Ascending aorta (tissue), 2 donors: ENCODE results near the gene HIBADH. TPM values are rescaled to one million over a fixed set of nuclear protein-coding genes. Genes with fewer than 3 reads are reported as not detected.

Experiments used
- DNase-seq, 2 donors: peaks; one replicate each; pipeline ENCODE4 v3.0.0-alpha.2; 2019; ENCODE audit warnings: low spot score in 2 of 2
- H3K27ac ChIP-seq, 2 donors: fragments of 200-600 bp; sonication (generic); one replicate each; pipeline ENCODE4 v1.5.1; 2016 to 2017; ENCODE audit warnings: mild to moderate bottlenecking in 1 of 2
- H3K27me3 ChIP-seq: fragments of 200-600 bp; sonication (generic); one replicate; pipeline ENCODE4 v1.5.1; 2017
- H3K36me3 ChIP-seq, 2 donors: fragments of 200-600 bp; sonication (generic); one replicate each; pipeline ENCODE4 v1.5.1; 2016
- H3K4me1 ChIP-seq, 2 donors: fragments of 200-600 bp; sonication (generic); one replicate each; pipeline ENCODE4 v1.5.1; 2016 to 2017; ENCODE audit warnings: mild to moderate bottlenecking in 1 of 2
- H3K4me3 ChIP-seq, 2 donors: fragments of 200-600 bp; sonication (generic); one replicate each; pipeline ENCODE4 v1.5.1; 2016 to 2017; ENCODE audit warnings: mild to moderate bottlenecking in 1 of 2
- H3K9me3 ChIP-seq, 2 donors: fragments of 200-600 bp; sonication (generic); one replicate each; pipeline ENCODE4 v1.5.1; 2016
- intact Hi-C: fragments of 100-400 bp; cut with DNase I; formaldehyde crosslinking; loops from one replicate; pipeline ENCODE4 v1.15.1; 2023
- total RNA-seq: library from RNA; depleted of rRNA; stranded (reverse); fragments of >200 nt; gene quantifications from one replicate; pipeline ENCODE4 v1.1.0, GENCODE V29; 2016
- TF ChIP-seq, protein P1 (sequence below), 3 experiments: fragments of 200-600 bp in 2 of 3; fragments of 450-650 bp in 1 of 3; sonication (generic) in 2 of 3; IDR thresholded peaks; one replicate each; pipeline ENCODE4 v1.5.1; 2016 to 2019; ENCODE audit warnings: antibody characterized with exemption in 3 of 3, mild to moderate bottlenecking in 1 of 3, moderate library complexity in 1 of 3

HIBADH gene
- total RNA-seq, 1 donor from 2014 or later, result 10.6 TPM

DNA sequence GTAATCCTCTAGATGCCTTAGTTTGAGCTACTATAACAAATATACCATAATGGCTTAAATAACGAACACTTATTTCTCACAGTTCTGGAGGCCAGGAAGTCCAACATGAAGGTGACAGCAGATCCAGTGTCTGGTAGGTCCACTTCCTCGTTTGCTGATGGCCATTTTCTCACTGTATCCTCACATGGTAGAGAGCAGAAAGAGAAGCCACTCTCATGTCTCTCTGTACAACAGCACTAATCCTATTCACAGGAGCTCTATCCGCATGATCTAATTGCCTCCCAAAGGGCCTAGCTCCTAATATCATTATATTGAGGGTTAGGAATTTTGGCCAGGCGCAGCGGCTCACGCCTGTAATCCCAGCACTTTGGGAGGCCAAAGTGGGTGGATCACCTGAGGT lies 10.2 kb downstream of the HIBADH start:
- DNase-seq, result no peak
- Histone ChIP-seq H3K27ac (no peak overlapping the region), H3K9me3 (no peaks in the 10 kb centered on the region), H3K4me1 (no peaks in the 10 kb centered on the region), H3K4me3 (no peak overlapping the region), H3K36me3 (peaks cover 0 to 7% of the 10 kb centered on the region in 2 donors), H3K27me3 (no peaks in the 10 kb centered on the region)
- TF ChIP-seq, protein P1, sequence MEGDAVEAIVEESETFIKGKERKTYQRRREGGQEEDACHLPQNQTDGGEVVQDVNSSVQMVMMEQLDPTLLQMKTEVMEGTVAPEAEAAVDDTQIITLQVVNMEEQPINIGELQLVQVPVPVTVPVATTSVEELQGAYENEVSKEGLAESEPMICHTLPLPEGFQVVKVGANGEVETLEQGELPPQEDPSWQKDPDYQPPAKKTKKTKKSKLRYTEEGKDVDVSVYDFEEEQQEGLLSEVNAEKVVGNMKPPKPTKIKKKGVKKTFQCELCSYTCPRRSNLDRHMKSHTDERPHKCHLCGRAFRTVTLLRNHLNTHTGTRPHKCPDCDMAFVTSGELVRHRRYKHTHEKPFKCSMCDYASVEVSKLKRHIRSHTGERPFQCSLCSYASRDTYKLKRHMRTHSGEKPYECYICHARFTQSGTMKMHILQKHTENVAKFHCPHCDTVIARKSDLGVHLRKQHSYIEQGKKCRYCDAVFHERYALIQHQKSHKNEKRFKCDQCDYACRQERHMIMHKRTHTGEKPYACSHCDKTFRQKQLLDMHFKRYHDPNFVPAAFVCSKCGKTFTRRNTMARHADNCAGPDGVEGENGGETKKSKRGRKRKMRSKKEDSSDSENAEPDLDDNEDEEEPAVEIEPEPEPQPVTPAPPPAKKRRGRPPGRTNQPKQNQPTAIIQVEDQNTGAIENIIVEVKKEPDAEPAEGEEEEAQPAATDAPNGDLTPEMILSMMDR (IDR thresholded peaks at IDR 0.05), result no peak
- intact Hi-C loops, result no loop called here

DNA sequence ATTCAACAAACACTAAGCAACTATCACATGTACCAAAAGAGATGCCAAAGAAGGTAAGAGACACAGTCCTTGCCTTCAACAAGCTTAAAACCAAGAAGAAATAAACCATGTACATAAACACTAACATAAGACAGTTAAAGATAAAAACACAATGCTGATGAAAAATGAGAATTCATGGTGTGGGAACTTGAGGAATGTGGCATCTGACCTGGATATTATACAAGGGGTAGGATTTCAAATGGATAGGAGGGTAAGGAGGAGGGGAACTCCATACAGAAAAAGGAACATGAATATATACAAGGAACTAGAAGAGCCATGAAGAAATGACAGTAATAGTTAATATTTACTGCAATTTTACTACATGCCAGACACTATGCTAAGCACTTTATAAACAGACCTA lies 11.0 kb downstream of the HIBADH start:
- Histone ChIP-seq H3K9me3 (no peaks in the 10 kb centered on the region), H3K27me3 (no peaks in the 10 kb centered on the region), H3K4me3 (no peak overlapping the region), H3K4me1 (no peaks in the 10 kb centered on the region), H3K27ac (no peak overlapping the region), H3K36me3 (peaks cover 0 to 15% of the 10 kb centered on the region in 2 donors)
- TF ChIP-seq, protein P1 (IDR thresholded peaks at IDR 0.05), result no peak
- DNase-seq, result no peak
- intact Hi-C loops, result no loop called here

DNA sequence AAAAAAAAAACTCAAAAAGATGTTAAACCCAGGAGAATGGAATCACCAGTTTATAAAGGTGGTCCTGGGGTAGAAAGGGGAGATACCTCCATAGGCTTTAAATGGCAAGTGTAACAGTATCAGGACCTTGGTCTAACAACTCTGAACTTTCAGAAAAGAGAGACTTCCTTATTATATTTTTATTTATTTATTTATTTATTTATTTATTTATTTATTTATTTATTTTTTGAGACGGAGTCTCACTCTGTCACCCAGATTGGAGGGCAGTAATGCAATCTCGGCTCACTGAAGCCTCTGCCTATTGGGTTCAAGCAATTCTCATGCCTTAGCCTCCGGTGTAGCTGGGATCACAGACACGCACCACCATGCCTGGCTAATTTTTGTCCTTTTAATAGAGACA lies 12.4 kb downstream of the HIBADH start:
- H3K4me3 ChIP-seq, result no peak overlapping the region
- DNase-seq, result no peak
- peaks cover 0 to 15% of the 10 kb centered on the region in 2 donors for H3K36me3 ChIP-seq
- H3K4me1 ChIP-seq, result no peaks in the 10 kb centered on the region
- H3K27me3 ChIP-seq, result no peaks in the 10 kb centered on the region
- H3K9me3 ChIP-seq, result no peaks in the 10 kb centered on the region
- TF ChIP-seq, protein P1 (IDR thresholded peaks at IDR 0.05), result no peak
- no peak overlapping the region for H3K27ac ChIP-seq
- intact Hi-C loops, result no loop called here

DNA sequence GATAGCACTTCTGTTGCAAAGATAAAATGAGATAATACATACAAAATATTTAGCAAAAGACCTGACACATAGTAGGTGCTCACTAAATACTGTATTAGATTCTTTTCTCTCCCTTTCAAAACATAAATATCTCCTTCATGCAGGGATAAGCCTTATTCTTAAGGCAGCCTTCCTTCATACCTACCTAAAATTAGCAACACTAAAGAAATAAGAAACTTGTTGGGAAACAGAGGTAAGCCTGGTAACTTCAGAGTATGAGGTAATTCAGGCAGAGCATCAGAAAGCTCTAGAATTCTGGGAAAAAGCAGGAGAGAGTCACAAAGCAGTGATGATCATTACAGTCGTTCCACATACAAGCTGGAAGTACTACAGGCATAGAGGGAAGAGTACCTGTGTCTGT lies 15.2 kb downstream of the HIBADH start:
- DNase-seq, result no peak
- intact Hi-C loops, result no loop called here
- Histone ChIP-seq H3K4me1 (no peaks in the 10 kb centered on the region), H3K27me3 (no peaks in the 10 kb centered on the region), H3K4me3 (no peak overlapping the region), H3K9me3 (no peaks in the 10 kb centered on the region), H3K36me3 (peaks cover 0 to 12% of the 10 kb centered on the region in 2 donors), H3K27ac (no peak overlapping the region)
- TF ChIP-seq, protein P1 (IDR thresholded peaks at IDR 0.05), result no peak

DNA sequence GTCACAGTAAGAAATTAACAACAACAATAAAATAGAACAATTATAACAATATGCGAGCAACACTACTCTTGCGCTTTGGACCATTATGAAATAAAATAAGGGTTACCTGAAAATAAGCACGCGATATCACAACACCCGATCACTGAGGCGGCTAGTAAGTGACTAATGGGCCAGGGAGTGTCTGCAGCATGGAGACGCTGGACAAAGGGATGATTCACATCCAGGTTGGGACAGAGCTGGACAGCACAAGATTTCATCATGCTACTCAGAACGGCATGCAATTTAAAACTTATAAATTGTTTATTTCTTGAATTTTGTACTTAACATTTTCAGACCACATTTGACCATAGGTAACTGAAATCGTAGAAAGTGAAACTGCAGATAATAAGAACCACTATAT lies 15.6 kb downstream of the HIBADH start:
- TF ChIP-seq, protein P1 (IDR thresholded peaks at IDR 0.05), result no peak
- intact Hi-C loops, result no loop called here
- no peak overlapping the region for H3K4me3 ChIP-seq
- no peak overlapping the region for H3K27ac ChIP-seq
- no peaks in the 10 kb centered on the region for H3K9me3 ChIP-seq
- no peak for DNase-seq
- H3K4me1 ChIP-seq, result no peaks in the 10 kb centered on the region
- no peaks in the 10 kb centered on the region for H3K27me3 ChIP-seq
- peaks cover 0 to 12% of the 10 kb centered on the region in 2 donors for H3K36me3 ChIP-seq

DNA sequence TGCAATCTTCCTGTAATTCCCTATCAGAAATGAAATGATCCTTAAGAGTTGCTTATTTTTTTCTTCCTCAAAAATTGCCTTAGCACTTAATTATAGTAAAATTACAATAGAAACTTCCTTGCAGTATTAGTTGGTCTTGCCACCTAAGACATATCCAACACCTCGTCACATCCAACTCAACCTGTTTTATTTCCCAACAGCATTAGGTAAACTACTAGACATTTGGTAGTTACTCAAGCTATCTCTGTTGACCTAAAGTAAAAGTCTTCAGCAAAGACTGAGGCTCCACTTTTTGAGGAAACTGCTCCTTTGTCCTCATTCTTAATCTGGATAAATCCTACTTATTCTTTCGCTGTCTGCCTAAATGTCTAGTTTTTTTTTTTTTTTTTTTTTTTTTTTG lies 20.4 kb downstream of the HIBADH start:
- DNase-seq, result no peak
- Histone ChIP-seq H3K36me3 (peaks cover 0 to 5% of the 10 kb centered on the region in 2 donors), H3K4me3 (no peak overlapping the region), H3K4me1 (peaks cover 0 to 6% of the 10 kb centered on the region in 2 donors), H3K27me3 (no peaks in the 10 kb centered on the region), H3K9me3 (no peaks in the 10 kb centered on the region), H3K27ac (peak overlapping the region; percentile 33 to 34)
- intact Hi-C loops, result no loop called here
- TF ChIP-seq, protein P1 (IDR thresholded peaks at IDR 0.05), result no peak
